Tibial artery (tissue), 4 donors: ENCODE results near the gene JPT2.

Experiments
- DNase-seq, 2 donors: peaks; one replicate each; pipeline ENCODE4 v3.0.0-alpha.2; 2019
- H3K27ac ChIP-seq, 2 donors: fragments of 200-600 bp; sonication (generic) in 1 of 2; 1 replicate in 1 of 2; 2 replicates in 1 of 2; pipeline ENCODE4 v1.5.1; 2018 to 2019; ENCODE audit warnings: mild to moderate bottlenecking in 1 of 2
- H3K27me3 ChIP-seq, 2 donors: fragments of 200-600 bp; sonication (generic) in 1 of 2; one replicate each; pipeline versions ENCODE4 v1.5.1 to v1.6.0; 2016 to 2019
- H3K36me3 ChIP-seq, 3 donors: fragments of 200-600 bp; sonication (generic) in 2 of 3; one replicate each; pipeline ENCODE4 v1.5.1; 2016 to 2019; ENCODE audit warnings: mild to moderate bottlenecking in 2 of 3
- H3K4me1 ChIP-seq, 4 donors: fragments of 200-600 bp; sonication (generic) in 2 of 4; 1 replicate in 3 of 4; 2 replicates in 1 of 4; pipeline ENCODE4 v1.5.1; 2016 to 2019
- H3K4me3 ChIP-seq, 2 donors: fragments of 200-600 bp; sonication (generic) in 1 of 2; 1 replicate in 1 of 2; 2 replicates in 1 of 2; pipeline ENCODE4 v1.5.1; 2018 to 2019; ENCODE audit warnings: mild to moderate bottlenecking in 2 of 2
- H3K9me3 ChIP-seq, 3 donors: fragments of 200-600 bp; sonication (generic) in 1 of 3; one replicate each; pipeline ENCODE4 v1.5.1; 2016 to 2019
- intact Hi-C: fragments of 100-400 bp; cut with DNase I; formaldehyde crosslinking; loops from one replicate; pipeline ENCODE4 v1.15.0; 2023; ENCODE audit warnings: low total_unique reads
- TF ChIP-seq, protein P1 (sequence below), 2 experiments: fragments of 200-600 bp in 1 of 2; fragments of 450-650 bp in 1 of 2; IDR thresholded peaks; one replicate each; pipeline ENCODE4 v1.5.1; 2017 to 2019; ENCODE audit warnings: antibody characterized with exemption in 2 of 2, mild to moderate bottlenecking in 1 of 2, moderate library complexity in 1 of 2

Gene JPT2

DNA sequence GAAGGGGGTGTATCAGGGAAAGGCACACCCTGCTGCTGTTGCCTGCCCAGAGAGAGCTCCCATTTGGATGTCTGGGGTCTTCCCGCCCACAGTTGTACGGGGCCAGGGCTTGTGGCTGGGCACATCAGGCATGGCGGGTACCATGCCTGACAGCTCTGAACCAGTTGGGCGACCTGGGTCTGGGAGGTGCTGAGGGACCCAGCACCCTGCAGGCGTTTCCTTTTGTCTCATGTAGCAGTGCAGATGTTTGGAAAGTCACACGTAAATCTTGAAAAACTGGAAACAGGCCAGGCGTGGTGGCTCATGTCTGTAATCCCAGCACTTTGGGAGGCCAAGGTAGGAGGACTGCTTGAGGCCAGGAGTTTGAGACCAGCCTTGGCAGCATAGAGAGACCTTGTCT is 8.4 kb upstream of the JPT2 start:
- Histone ChIP-seq H3K36me3 (peaks cover 77 to 99% (median 99%) of the 10 kb centered on the region in 3 donors), H3K27ac (no peak overlapping the region), H3K27me3 (no peaks in the 10 kb centered on the region), H3K4me1 (no peaks in the 10 kb centered on the region), H3K4me3 (no peak overlapping the region), H3K9me3 (no peaks in the 10 kb centered on the region)
- TF ChIP-seq, protein P1, sequence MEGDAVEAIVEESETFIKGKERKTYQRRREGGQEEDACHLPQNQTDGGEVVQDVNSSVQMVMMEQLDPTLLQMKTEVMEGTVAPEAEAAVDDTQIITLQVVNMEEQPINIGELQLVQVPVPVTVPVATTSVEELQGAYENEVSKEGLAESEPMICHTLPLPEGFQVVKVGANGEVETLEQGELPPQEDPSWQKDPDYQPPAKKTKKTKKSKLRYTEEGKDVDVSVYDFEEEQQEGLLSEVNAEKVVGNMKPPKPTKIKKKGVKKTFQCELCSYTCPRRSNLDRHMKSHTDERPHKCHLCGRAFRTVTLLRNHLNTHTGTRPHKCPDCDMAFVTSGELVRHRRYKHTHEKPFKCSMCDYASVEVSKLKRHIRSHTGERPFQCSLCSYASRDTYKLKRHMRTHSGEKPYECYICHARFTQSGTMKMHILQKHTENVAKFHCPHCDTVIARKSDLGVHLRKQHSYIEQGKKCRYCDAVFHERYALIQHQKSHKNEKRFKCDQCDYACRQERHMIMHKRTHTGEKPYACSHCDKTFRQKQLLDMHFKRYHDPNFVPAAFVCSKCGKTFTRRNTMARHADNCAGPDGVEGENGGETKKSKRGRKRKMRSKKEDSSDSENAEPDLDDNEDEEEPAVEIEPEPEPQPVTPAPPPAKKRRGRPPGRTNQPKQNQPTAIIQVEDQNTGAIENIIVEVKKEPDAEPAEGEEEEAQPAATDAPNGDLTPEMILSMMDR (IDR thresholded peaks at IDR 0.05) = no peak
- intact Hi-C loops = no loop called here
- no peak for DNase-seq

DNA sequence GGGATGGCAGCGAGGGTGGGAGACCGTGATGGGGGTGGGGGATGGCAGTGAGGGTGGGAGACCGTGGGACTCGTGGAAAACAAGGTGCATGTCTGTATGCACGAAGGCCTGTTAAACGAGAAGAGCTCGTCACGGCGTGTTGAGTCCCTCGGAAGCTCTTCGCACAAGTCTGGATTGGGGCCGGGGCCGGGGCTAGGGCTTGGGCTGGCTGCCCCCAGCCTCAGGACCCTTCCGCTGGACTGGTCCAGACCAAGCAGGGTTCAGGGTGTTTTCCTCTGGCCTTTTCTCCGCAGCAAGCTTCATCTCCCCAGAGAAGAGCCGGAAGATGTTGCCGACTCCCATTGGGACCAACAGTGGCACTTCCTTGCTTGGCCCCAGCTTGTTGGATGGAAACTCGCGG is 7.7 kb upstream of the JPT2 start:
- Histone ChIP-seq H3K4me3 (no peak overlapping the region), H3K27me3 (no peaks in the 10 kb centered on the region), H3K9me3 (no peaks in the 10 kb centered on the region), H3K4me1 (no peaks in the 10 kb centered on the region), H3K27ac (no peak overlapping the region), H3K36me3 (peaks cover 77 to 99% (median 99%) of the 10 kb centered on the region in 3 donors)
- intact Hi-C loops = no loop called here
- TF ChIP-seq, protein P1 (IDR thresholded peaks at IDR 0.05) = no peak
- DNase-seq = no peak

DNA sequence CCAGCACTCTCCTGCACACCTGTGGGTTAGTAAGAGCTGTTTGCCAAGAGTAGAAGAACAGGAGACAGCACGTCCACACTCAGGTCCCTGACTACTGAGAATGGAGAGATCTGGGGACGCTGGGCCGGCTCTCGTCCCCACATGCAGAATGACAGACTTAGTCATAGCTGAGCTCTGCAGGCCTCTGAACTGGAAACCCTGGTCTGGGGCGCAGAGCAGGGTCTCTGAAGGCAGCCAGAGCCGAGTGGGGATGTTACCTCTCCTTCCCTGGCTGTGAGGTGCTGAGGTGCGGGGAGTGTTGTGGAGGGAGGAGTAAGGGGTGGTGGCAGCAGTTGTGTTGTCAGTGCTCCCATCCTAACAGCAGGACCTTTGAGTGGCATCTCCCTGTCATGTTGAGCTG is 7.2 kb upstream of the JPT2 start:
- no peaks in the 10 kb centered on the region for H3K27me3 ChIP-seq
- no peak overlapping the region for H3K4me3 ChIP-seq
- TF ChIP-seq, protein P1 (IDR thresholded peaks at IDR 0.05) = no peak
- no peaks in the 10 kb centered on the region for H3K4me1 ChIP-seq
- intact Hi-C loops = no loop called here
- H3K9me3 ChIP-seq = no peaks in the 10 kb centered on the region
- H3K36me3 ChIP-seq = peaks cover 73 to 99% (median 98%) of the 10 kb centered on the region in 3 donors
- DNase-seq = no peak
- no peak overlapping the region for H3K27ac ChIP-seq

DNA sequence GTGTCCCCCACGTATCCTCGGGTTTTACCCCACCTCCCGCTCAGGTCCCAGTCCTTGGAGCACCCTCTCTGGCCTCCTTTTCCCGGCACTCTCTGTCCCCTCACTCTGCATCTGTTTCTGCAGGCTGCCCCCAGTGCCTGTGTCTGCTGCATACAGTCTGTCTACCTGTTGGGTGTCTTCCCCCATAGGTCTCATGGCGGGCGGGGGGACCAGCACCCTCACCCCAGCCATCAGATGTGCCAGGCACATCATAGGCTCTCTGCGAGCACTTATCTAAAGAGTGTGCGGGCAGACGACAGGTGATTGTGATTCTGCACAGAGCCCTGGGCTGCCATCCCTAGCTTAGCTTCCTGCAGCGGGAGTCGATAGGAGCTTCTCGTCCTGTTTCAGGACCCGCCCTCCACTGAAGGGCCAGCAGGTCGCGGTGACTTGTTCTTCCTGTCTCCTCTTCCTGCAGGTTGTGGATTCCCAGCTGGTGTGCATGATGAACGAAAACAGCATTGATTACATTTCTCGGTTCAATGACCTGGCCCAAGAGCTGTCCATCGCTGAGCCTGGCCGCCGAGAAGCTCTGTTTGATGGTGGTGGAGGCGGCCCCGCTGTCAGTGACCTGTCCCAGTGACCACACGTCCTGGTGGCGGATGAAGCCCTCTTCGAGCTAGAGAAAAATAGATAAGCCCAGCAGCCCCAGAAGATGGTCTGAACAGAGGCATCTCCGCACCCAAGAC is 4.5 kb upstream of the JPT2 start:
- no peaks in the 10 kb centered on the region for H3K9me3 ChIP-seq
- H3K27me3 ChIP-seq = no peaks in the 10 kb centered on the region
- DNase-seq = no peak
- peaks cover 46 to 75% (median 71%) of the 10 kb centered on the region in 3 donors for H3K36me3 ChIP-seq
- TF ChIP-seq, protein P1 (IDR thresholded peaks at IDR 0.05) = no peak
- peaks cover 0 to 3% (median 1%) of the 10 kb centered on the region in 4 donors for H3K4me1 ChIP-seq
- no peak overlapping the region for H3K4me3 ChIP-seq
- H3K27ac ChIP-seq = no peak overlapping the region
- intact Hi-C loops = no loop called here

DNA sequence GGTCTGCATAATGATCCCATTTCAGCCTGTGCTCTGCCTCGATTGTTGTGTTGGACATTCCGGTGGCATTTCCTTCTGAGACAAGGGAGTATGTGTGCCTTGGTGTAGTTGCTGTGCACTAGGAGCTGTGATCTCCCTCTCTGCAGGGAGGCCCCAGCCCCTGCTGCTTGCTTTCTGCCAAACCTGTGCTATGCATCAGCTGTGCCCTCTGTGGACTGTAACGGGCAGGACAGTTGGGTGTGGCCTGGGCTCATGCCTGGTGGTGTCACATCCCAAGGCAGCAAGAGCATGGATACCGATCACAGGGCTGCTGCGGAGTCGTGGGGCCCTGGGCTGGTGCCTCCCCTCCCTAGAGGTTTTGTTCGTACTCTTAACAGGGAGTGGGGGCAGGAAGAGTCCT is 3.8 kb upstream of the JPT2 start:
- H3K4me3 ChIP-seq = no peak overlapping the region
- intact Hi-C loops = no loop called here
- H3K36me3 ChIP-seq = peaks cover 39 to 68% (median 64%) of the 10 kb centered on the region in 3 donors
- H3K9me3 ChIP-seq = no peaks in the 10 kb centered on the region
- H3K27me3 ChIP-seq = no peaks in the 10 kb centered on the region
- no peak overlapping the region for H3K27ac ChIP-seq
- no peak for DNase-seq
- peaks cover 0 to 10% (median 7%) of the 10 kb centered on the region in 4 donors for H3K4me1 ChIP-seq
- TF ChIP-seq, protein P1 (IDR thresholded peaks at IDR 0.05) = no peak
